Renal pelvis (tissue), 4 donors: Measurements from ENCODE around the gene PGM5. TPM values are rescaled to one million over a fixed set of nuclear protein-coding genes. Genes with fewer than 3 reads are reported as not detected.

Experiments
- DNase-seq: peaks from one replicate; pipeline ENCODE4 v3.0.0-alpha.2; 2013
- polyA plus RNA-seq, 3 donors: library from polyadenylated mRNA; unstranded; fragments of 120-200 nt; gene quantifications; one replicate each; pipeline ENCODE4 v1.2.1, GENCODE V29; 2013; ENCODE audit not compliant: insufficient read length in 3 of 3

Gene PGM5
- polyA plus RNA-seq, 3 donors = 34.3 to 42.5 (median 38.6) TPM

GRCh38 chr9:68427216-68427977, 71.0 kb downstream of the PGM5 start:
- DNase-seq = no peak

- DNase-seq = no peak
Observed at GRCh38 chr9:68428481-68428880, 72.1 kb downstream of the PGM5 start.

DNA sequence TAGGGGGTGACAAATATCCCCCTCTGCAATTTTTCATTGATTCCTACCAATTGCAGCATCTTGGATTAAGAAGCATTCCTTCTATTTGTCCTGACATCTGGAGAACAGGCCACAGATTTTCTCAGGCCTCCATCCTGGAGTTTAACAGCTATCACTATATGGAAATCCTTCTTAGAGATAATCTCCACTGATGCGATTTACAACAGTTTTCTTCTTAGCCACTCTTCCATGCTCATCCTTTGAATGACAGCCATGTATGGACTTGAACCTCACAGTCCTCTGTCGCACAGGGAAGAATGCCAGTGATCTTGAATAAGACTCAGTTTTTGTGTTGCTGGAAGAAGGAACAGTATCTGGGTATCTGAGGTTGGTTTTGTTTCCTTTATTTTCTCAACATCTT, 73.2 kb downstream of the PGM5 start:
- DNase-seq = no peak

- DNase-seq = no peak
Observed at GRCh38 chr9:68431307-68431706, 74.9 kb downstream of the PGM5 start.

- no peak for DNase-seq
Observed at GRCh38 chr9:68433531-68434110, 77.2 kb downstream of the PGM5 start.

- no peak for DNase-seq
Observed at GRCh38 chr9:68437785-68438184, 81.4 kb downstream of the PGM5 start.

GRCh38 chr9:68443624-68444023, 87.2 kb downstream of the PGM5 start:
- DNase-seq = no peak

DNA sequence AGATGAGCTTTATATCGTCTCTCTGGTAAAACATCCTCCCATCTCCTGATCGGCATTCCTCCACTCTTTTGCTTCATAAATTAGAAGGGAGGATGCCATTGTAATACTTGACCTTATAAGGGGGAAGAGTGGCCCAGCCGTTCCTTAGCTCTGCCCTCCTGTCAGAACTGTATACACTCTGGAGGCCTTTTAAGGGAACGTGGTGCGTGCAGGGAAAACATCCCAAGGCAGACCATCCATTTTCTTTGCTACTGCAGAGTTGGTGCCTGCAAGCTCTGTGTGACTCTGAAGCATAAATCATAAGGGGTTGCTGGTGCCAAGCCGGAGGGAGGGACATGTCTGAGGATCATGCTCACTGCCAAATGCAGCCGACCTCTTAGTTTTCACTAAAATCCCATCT, 90.4 kb downstream of the PGM5 start:
- DNase-seq = peak; percentile 63

GRCh38 chr9:68447611-68448010, 91.2 kb downstream of the PGM5 start:
- DNase-seq = no peak

DNA sequence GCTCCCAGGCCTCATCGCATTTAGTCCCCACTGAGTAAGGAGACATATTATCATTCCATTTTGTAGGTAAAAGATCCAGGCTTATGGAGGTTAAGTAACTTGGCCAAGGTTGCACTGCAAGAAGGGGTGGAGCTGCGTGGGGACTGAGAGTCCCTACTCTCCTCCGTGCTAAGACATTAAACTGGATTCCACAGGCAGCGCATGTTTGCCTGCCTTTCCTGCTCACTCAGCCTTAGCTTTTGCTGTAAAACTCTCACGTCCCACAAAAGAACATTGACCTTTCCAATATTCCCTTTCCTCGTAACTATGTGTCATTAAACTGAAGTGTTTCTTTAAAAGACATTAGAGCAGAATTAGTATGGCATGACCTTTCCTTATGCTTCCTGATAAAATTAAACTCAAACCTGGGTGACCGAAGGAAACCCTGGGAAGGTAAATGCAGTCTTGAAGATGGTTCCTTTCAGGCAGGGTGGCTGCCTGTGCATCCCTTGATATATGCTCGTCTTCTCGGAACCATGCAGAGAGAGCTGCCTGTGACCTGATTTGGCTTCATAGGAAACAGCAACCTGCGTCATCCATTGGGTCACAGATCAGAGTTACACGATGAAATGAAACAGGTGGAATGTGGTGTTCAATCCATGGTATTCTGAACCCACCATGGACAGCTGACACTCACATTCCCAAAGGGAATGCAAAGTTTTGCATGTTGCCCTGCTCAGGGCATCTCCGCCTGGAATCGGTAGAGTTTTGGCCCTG, 98.3 kb downstream of the PGM5 start:
- no peak for DNase-seq

GRCh38 chr9:68455451-68455850, 99.0 kb downstream of the PGM5 start:
- DNase-seq = no peak

- DNase-seq = no peak
Observed at GRCh38 chr9:68457803-68458202, 101.4 kb downstream of the PGM5 start.

DNA sequence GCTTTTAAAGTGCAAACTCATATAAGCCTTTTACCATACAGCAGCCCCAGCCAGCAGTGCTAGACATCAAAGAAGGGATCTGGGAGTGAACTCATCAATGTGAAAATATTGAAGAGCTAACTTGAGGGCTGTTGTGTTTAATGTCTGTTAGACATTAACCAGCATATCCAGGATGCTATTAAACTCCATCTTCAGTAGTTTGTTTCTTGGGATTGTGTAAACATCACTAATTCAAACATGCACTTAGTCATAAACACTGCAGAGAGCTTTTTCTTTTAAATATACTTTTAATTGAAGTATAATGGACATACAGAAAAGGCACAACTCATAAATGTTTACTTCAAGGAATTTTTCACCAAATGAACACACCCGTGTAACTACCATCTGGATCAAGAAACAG, 102.5 kb downstream of the PGM5 start:
- DNase-seq = no peak

GRCh38 chr9:68462105-68462775, 105.8 kb downstream of the PGM5 start:
- DNase-seq = no peak

DNA sequence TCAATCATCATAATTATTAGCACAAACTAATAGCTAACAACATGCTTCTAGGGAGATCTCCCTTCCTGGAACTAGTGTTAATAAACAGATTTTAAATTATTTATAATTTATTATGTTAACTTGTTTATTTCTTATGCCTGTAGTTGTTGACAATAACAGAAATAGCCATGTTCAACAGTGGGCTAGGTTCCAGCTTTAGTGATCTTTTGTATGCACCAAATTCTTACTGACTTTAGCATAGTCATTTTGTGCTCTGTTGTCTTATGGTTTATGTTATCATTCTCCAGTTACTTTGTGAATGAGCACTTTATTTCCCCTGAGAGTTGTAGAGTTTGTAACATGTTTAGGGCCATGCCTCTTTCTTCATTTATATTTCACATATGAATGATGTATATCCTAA, 113.7 kb downstream of the PGM5 start:
- DNase-seq = no peak

DNA sequence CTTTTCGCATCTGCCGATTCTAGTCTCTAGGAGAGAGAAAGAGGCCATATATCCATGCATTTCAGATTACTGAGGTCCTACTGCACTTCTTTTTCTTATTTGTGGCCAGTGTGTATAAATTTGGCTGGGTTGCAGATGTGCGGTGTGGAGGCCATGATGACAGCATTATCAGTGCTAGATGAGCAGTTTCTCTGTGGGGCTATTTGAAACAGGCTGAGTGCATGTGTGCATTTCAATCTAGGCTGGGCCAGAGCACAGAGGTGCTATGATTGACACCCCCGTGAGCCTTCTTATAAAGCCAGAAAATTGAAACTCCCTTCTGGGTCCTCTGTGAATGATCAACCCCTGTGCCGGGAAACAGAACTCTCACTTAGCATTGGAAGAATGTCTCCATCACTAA, 114.2 kb downstream of the PGM5 start:
- no peak for DNase-seq

- DNase-seq = no peak
Observed at GRCh38 chr9:68472119-68472518, 115.7 kb downstream of the PGM5 start.

GRCh38 chr9:68473790-68474189, 117.4 kb downstream of the PGM5 start:
- no peak for DNase-seq

- no peak for DNase-seq
Observed at GRCh38 chr9:68476422-68476821, 120.0 kb downstream of the PGM5 start.

- no peak for DNase-seq
Observed at GRCh38 chr9:68476847-68477246, 120.4 kb downstream of the PGM5 start.

- no peak for DNase-seq
Observed at GRCh38 chr9:68480807-68481206, 124.4 kb downstream of the PGM5 start.

- DNase-seq = no peak
Observed at GRCh38 chr9:68482548-68482947, 126.1 kb downstream of the PGM5 start.

DNA sequence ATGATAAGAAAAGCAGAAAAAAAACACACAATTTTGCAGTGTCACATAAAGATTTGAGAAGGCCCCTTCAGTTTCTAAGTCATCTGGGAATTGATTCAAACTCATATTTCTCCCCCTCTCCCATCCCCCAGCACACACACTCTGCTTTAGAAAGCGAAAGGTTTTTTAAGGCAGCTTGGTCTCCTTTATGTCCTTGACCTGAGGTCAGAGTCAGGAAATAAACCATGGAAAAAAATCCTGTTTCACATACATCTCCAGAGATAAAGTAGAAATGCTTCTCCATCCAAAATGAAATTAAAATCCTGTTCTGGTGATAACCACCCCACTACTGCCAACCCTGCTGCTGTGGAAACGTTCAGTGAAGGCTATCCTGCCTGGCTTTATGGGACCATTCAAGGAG, 131.7 kb downstream of the PGM5 start:
- DNase-seq = no peak
